HG03469 (cell line): ENCODE measurements around the gene EYS.
"Not testable (repeated sequence)": the region's sequence is repeated elsewhere in the genome, so short reads cannot be mapped to it uniquely, and the experiment has no call there.

Experiments
- ATAC-seq: cut with Tn5 transposase; IDR thresholded peaks from one replicate; pipeline ENCODE4 v1.9.1; 2021; ENCODE audit warnings: mild to moderate bottlenecking, moderate library complexity, moderate number of reproducible peaks; ENCODE audit not compliant: unreplicated experiment

The EYS gene

GRCh38 chr6:63816401-63816981, 1890.5 kb downstream of the EYS start:
- no peak for ATAC-seq

DNA sequence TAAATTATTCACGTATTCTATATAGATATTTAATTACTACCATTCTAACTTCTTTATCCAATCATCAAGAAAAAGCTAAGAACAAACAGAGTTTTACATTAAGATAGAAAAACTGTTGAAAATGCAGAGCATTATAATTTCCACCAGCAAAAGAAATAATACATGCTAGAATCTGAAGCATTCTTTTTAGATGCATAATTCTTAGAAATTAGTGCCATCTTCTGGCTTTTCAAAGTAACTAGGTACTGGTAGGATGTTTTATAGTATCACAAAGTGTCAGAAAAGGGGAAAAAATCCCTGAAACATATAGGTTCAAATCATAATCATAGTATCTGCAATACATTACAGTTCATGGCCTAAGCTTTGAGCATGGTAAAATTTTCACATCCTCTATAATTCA, 1892.6 kb downstream of the EYS start:
- ATAC-seq = no peak

DNA sequence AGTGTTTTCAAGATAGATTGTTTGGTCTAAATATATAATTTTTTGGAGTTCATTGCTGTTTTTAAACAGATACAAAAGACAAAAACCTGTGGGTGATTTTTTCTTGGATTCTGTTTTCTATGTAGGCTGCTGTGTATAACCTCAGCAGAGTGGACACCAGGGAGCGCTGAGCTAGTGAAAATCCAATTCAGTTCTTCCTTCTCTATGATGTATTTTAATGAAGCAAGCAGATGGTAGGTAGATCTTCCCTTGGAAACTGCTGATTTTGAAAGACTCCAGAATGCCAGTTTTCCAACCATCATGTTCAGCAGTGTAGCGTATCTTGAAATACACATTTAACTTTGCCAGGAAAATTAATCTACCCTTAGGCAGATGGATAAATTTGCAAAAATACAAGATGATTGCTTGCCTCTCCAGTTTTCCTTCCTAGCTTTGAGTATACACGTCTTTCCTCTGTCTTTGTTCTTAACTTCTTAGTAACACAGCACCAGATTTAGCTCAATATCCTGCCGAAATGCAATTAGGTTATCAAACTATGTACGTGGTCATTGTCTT, 1893.4 kb downstream of the EYS start:
- no peak for ATAC-seq

GRCh38 chr6:63808576-63808975, 1898.5 kb downstream of the EYS start:
- no peak for ATAC-seq

DNA sequence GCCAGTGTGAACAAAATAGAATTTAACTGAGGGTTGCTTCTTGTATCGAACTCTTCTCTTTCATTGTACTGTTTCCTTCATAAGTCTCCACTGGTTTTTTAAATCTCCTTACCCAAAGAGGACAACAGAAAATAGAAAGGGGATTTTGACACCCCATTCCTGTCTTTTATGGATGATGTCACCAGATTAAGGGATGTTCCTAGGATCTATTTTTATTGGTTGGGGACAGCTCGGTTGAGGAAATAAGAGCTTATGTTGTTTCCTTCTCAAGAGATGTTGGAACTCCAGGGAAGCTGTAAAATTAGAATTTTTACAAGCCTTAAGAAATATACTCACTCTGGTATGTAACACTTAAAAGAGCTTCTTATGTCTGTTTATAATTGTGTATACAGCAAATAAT, 1900.0 kb downstream of the EYS start:
- ATAC-seq = no peak

- no peak for ATAC-seq
These were observed 1900.5 kb downstream of the EYS start for GRCh38 chr6:63806573-63806913.

DNA sequence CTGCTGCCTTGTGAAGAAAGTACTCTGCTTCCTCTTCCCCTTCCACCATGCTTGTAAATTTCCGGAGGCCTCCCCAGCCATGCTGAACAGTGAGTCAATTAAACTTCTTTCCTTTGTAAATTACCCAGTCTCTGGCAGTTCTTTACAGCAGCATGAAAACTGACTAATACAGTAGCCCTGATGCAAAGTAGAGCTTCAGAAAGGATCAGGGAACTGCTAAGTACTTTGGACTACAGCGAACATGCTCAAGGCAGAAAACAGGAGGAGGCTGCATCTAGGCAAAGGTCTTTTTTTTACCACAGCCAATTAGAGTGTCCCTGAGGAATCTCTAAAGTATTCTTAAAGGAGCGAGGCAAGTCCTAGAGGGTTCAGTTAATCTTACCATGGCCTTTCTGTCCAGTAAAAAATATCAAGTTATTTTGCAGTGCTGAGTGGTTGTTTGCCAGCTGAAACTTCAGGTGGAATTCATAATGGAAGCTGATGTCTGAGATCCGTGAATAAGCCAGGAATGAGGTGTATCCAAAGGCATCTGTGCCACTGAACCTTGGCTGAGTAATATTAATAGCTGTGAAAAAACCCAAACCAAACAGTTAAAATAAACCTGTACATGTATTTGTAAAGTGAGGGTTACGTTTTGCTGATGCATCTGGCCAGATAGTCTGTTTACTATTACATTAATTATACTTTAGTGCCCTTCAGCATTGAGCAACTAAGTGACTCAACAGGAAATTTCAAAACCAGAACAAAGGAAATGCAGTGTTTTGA, 1901.0 kb downstream of the EYS start:
- no peak for ATAC-seq

DNA sequence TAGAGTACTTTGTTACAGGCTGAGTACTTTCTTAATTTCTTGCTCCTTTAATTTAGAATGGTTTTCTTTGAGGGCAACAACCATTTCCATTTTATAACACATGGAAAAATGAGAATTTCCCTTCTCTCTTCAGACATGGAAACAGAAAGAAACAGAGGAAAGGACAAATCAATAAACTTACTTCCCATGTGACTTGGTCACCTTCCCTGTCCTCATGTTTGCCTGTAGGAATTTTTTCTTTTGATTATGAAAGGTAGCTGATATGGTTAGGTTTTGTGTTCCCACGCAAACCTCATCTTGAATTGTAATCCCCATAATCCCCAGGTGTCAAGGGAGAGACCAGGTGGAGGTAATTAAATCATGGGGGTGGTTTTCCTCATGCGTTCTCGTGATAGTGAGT, 1901.7 kb downstream of the EYS start:
- no peak for ATAC-seq

GRCh38 chr6:63804381-63804956, 1902.6 kb downstream of the EYS start:
- ATAC-seq = no peak

GRCh38 chr6:63803371-63803770, 1903.7 kb downstream of the EYS start:
- no peak for ATAC-seq

GRCh38 chr6:63802606-63803206, 1904.3 kb downstream of the EYS start:
- no peak for ATAC-seq

DNA sequence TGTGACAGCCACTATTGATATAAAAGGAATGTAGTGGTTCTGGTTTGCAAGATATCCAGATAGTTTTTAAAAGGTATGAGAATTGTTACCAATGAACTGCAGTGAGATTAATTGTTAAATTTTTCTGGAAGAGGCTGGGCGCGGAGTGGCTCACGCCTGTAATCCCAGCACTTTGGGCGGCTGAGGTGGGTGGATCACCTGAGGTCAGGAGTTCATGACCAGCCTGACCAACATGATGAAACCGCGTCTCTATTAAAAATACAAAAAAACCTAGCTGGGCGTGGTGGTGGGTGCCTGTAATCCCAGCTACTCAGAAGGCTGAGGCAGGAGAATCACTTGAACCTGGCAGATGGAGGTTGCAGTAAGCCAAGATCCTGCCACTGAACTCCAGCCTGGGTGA, 1906.6 kb downstream of the EYS start:
- not testable (repeated sequence) for ATAC-seq

GRCh38 chr6:63799813-63800212, 1907.2 kb downstream of the EYS start:
- no peak for ATAC-seq

- ATAC-seq = no peak
These were observed 1907.7 kb downstream of the EYS start for GRCh38 chr6:63799313-63799712.

DNA sequence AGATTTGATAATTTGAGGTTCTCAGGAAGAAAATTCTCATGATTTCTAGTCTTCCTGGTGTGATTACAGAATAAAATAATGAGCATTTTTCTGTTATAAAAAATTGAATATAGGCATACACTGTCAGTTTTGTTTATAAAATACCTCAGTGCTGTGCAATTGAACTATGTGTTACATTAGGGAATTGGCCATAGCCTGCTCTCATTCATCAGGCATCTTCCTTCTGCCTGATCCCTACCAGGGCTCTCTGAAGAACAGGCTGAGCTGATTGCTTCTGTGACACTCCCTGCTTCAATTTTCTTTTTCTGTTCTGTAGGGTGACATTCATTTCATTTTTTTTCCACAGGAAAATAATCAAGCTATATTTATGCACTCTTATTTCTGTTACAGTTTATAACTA, 1908.6 kb downstream of the EYS start:
- no peak for ATAC-seq

DNA sequence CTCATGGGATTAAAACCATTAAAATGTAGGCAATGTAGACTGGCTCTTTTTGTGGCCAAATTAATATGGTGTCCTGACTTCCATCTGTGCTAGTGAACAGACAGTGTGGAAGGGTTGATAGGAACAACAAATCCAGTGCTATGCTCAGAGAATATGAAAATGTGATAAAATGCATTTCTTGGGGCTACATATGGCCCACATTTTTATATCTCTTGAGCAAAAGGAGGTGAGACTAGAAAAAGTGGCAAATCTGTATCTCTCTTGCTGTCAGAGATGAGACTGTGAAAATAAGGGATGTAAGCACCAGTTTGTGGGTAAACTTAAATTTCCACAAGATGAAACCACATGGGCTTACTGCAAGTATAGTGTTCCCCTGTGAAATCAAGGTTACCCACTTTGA, 1909.3 kb downstream of the EYS start:
- ATAC-seq = no peak

- ATAC-seq = no peak
These were observed 1911.2 kb downstream of the EYS start for GRCh38 chr6:63795826-63796225.

- ATAC-seq = no peak
These were observed 1912.0 kb downstream of the EYS start for GRCh38 chr6:63795006-63795405.

GRCh38 chr6:63793465-63794137, 1913.4 kb downstream of the EYS start:
- ATAC-seq = no peak

DNA sequence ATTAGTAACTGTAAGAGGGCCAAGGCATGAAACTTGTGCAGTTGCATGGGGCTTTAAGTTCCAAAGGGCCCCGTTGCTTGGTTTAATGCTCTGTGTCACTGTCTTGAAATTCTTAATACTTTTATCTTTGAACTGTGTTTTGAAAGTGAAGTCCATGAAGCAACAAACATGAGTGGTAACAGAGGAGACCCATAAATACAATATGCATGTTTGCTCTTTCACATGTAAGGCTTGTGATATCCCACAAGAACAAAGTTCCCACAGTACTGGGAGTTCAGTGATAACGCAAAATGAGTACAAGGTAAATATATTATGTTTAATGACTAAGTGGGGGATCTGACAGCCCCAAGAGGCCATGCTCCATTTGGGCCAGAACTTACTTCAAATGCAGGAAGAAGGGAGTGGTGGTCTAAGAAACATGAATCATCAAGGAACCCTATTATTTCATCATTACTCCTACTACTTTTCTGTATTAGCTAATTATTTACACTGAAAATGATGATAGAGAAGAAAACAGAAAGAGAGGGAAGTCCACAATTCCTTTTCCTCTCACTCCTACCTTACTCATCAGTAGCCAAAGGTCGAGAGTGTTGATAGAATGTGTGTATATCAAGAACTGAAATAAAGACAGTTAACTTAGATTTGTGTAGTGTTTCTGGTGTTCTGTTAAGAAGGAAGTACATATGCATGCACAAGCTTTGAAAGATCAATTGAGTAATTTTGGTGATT, 1914.1 kb downstream of the EYS start:
- no peak for ATAC-seq

GRCh38 chr6:63790334-63790733, 1916.7 kb downstream of the EYS start:
- ATAC-seq = no peak
